GM12864 (cell line): ENCODE data around the gene THBS2.

Source experiments
- DNase-seq: peaks from one replicate; pipeline ENCODE4 v3.0.0-alpha.2; 2011; ENCODE audit warnings: low read depth
- H3K4me3 ChIP-seq: 2 replicates; pipeline ENCODE4 v1.5.1; 2011; ENCODE audit warnings: mild to moderate bottlenecking, low read depth, low read length, control low read depth
- CTCF ChIP-seq: IDR thresholded peaks from 2 replicates; pipeline ENCODE4 v1.5.1; 2011; ENCODE audit warnings: low read depth, mild to moderate bottlenecking, moderate library complexity, low read length, control low read depth, inconsistent platforms; ENCODE audit errors: missing control alignments

THBS2 gene

GRCh38 chr6:169250660-169251059 lies 3.0 kb downstream of the THBS2 start:
- no peak for TF ChIP-seq CTCF
- H3K4me3 ChIP-seq = no peak overlapping the region
- no peak for DNase-seq

- no peak for TF ChIP-seq CTCF
Observed at GRCh38 chr6:169249057-169249456, 4.6 kb downstream of the THBS2 start.

GRCh38 chr6:169248521-169248971 lies 5.1 kb downstream of the THBS2 start:
- TF ChIP-seq CTCF = no peak
- no peak overlapping the region for H3K4me3 ChIP-seq
- no peak for DNase-seq

More at GRCh38 chr6:169249057-169249456, 4.6 kb downstream of the THBS2 start:
- H3K4me3 ChIP-seq = no peak overlapping the region
- DNase-seq = no peak

DNA sequence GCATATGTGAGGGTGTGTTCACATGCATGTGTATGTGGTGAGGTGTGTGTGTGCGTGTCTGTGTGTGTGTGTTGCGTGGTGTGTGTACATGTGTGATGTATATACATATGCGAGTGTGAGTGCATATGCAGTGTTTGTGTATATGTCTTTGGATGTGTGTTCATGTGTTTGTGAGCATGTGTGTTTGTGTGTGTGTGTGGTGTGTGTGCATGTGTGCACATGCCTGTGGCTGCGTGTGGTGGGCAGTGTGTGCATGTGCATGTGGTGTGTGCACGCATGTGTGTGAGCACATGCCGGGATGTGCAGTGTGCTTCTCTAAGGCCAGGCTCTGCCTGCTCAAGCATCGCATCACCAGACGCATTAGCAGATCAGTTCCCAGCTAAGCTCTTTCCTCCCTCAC lies 5.7 kb downstream of the THBS2 start:
- no peak overlapping the region for H3K4me3 ChIP-seq
- no peak for DNase-seq
- TF ChIP-seq CTCF = no peak

DNA sequence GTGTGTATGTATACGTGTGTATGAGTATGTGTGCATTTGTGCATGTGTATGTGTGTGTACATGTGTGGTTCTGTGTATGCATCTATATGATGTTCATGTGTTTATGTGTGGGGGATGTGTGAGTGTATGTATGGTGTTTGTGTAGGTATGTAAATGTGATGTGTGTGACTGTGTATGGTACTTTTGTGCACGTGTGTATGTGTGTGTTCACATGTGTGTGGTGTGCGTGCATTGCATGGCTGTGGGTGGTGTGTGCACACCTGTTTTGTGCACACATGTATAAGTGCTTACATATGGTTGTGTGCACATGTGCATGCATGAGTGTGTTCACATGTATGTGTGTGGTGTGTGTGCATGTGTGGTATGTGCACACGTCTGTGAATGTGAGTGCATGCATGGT lies 6.2 kb downstream of the THBS2 start:
- H3K4me3 ChIP-seq = no peak overlapping the region
- TF ChIP-seq CTCF = no peak
- no peak for DNase-seq

GRCh38 chr6:169246445-169246844 lies 7.2 kb downstream of the THBS2 start:
- TF ChIP-seq CTCF = no peak
- no peak overlapping the region for H3K4me3 ChIP-seq
- no peak for DNase-seq

- H3K4me3 ChIP-seq = no peak overlapping the region
- no peak for TF ChIP-seq CTCF
- no peak for DNase-seq
Observed at GRCh38 chr6:169244684-169245383, 8.8 kb downstream of the THBS2 start.
